ENCODE measurements around the gene FAM200B.

DNA sequence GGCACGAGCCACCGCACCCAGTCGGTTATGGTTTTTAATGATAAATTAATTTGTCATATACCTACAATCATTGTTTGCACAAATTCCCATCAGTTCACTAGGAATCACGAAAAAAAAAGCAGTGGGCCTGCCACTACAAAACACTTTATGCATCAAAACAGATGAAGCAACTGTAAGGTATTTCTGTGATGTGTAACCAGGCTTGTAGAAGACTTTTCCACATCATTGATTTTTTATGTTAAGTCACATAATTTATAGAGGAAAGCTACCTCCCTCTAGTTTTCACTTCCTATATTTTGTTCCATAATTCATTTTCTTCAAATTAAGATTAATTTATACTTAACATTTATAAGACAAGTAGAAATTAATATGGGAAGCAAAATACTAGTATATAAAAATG, 6.7 kb upstream of the FAM200B start:
- no peak for TF ChIP-seq POLR2A (IDR thresholded peaks at IDR 0.05; ENCODE audit: low read depth, low read length)
- TF ChIP-seq, protein P1, sequence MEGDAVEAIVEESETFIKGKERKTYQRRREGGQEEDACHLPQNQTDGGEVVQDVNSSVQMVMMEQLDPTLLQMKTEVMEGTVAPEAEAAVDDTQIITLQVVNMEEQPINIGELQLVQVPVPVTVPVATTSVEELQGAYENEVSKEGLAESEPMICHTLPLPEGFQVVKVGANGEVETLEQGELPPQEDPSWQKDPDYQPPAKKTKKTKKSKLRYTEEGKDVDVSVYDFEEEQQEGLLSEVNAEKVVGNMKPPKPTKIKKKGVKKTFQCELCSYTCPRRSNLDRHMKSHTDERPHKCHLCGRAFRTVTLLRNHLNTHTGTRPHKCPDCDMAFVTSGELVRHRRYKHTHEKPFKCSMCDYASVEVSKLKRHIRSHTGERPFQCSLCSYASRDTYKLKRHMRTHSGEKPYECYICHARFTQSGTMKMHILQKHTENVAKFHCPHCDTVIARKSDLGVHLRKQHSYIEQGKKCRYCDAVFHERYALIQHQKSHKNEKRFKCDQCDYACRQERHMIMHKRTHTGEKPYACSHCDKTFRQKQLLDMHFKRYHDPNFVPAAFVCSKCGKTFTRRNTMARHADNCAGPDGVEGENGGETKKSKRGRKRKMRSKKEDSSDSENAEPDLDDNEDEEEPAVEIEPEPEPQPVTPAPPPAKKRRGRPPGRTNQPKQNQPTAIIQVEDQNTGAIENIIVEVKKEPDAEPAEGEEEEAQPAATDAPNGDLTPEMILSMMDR (IDR thresholded peaks at IDR 0.05; ENCODE audit: extremely low read depth in 1 of 2, insufficient read depth in 1 of 2, low read depth in 1 of 2, low read length in 2 of 2) = no peak
- TF ChIP-seq EZH2 (IDR thresholded peaks at IDR 0.05; ENCODE audit: borderline replicate concordance, low read depth, low read length, severe bottlenecking) = no peak
- TF ChIP-seq MYC (IDR thresholded peaks at IDR 0.05; ENCODE audit: low read depth, low read length) = no peak
